HG03025 (cell line): Measurements from ENCODE around the gene TREML1.

Source experiments
- ATAC-seq: cut with Tn5 transposase; IDR thresholded peaks from one replicate; pipeline ENCODE4 v1.9.1; 2021; ENCODE audit warnings: mild to moderate bottlenecking, moderate library complexity; ENCODE audit not compliant: unreplicated experiment, low FRiP score

Gene TREML1

GRCh38 chr6:41181566-41181965 is 27.4 kb upstream of the TREML1 start:
- no peak for ATAC-seq

- no peak for ATAC-seq
These were observed 25.0 kb upstream of the TREML1 start for GRCh38 chr6:41179163-41179562.

- no peak for ATAC-seq
These were observed 23.5 kb upstream of the TREML1 start for GRCh38 chr6:41177695-41178094.

- ATAC-seq, result no peak
These were observed 23.1 kb upstream of the TREML1 start for GRCh38 chr6:41177287-41177686.

- ATAC-seq, result no peak
These were observed 22.0 kb upstream of the TREML1 start for GRCh38 chr6:41176189-41176588.

- no peak for ATAC-seq
These were observed 20.9 kb upstream of the TREML1 start for GRCh38 chr6:41175084-41175483.

- no peak for ATAC-seq
These were observed 20.5 kb upstream of the TREML1 start for GRCh38 chr6:41174610-41175009.

GRCh38 chr6:41171908-41172307 is 17.8 kb upstream of the TREML1 start:
- ATAC-seq, result no peak

GRCh38 chr6:41170547-41171160 is 16.5 kb upstream of the TREML1 start:
- ATAC-seq, result no peak

- ATAC-seq, result no peak
These were observed 13.2 kb upstream of the TREML1 start for GRCh38 chr6:41167173-41167963.

GRCh38 chr6:41164551-41165120 is 10.5 kb upstream of the TREML1 start:
- ATAC-seq, result no peak

GRCh38 chr6:41163419-41163717 is 9.2 kb upstream of the TREML1 start:
- no peak for ATAC-seq

GRCh38 chr6:41162687-41163418 is 8.7 kb upstream of the TREML1 start, which contains the start of gene TREM2:
TSS of gene TREM2 (minus strand) at chr6:41163116. CDS start at chr6:41163082, 34 bp downstream.
- no peak for ATAC-seq

- no peak for ATAC-seq
These were observed 7.9 kb upstream of the TREML1 start for GRCh38 chr6:41161851-41162552.

GRCh38 chr6:41161380-41161779 is 7.2 kb upstream of the TREML1 start:
- no peak for ATAC-seq

- ATAC-seq, result no peak
These were observed 6.8 kb upstream of the TREML1 start for GRCh38 chr6:41160933-41161332.

GRCh38 chr6:41159415-41160082 is 5.4 kb upstream of the TREML1 start:
- ATAC-seq, result no peak

- ATAC-seq, result no peak
These were observed 3.2 kb upstream of the TREML1 start for GRCh38 chr6:41157323-41157722.

- ATAC-seq, result no peak
These were observed 2.6 kb upstream of the TREML1 start for GRCh38 chr6:41156771-41157170.

- ATAC-seq, result no peak
These were observed 1.9 kb upstream of the TREML1 start for GRCh38 chr6:41156001-41156400.
